GM12801 (cell line): ENCODE data around the gene MACROD2.

Experiments used
- TF ChIP-seq, protein P1 (sequence below): IDR thresholded peaks from one replicate; pipeline ENCODE4 v1.5.1; 2011; ENCODE audit warnings: control low read depth; ENCODE audit not compliant: insufficient read length; ENCODE audit errors: extremely low read depth

The MACROD2 gene

GRCh38 chr20:14956538-14956937 is 961.2 kb downstream of the MACROD2 start:
- TF ChIP-seq, protein P1, sequence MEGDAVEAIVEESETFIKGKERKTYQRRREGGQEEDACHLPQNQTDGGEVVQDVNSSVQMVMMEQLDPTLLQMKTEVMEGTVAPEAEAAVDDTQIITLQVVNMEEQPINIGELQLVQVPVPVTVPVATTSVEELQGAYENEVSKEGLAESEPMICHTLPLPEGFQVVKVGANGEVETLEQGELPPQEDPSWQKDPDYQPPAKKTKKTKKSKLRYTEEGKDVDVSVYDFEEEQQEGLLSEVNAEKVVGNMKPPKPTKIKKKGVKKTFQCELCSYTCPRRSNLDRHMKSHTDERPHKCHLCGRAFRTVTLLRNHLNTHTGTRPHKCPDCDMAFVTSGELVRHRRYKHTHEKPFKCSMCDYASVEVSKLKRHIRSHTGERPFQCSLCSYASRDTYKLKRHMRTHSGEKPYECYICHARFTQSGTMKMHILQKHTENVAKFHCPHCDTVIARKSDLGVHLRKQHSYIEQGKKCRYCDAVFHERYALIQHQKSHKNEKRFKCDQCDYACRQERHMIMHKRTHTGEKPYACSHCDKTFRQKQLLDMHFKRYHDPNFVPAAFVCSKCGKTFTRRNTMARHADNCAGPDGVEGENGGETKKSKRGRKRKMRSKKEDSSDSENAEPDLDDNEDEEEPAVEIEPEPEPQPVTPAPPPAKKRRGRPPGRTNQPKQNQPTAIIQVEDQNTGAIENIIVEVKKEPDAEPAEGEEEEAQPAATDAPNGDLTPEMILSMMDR, result no peak

GRCh38 chr20:14957402-14957801 is 962.1 kb downstream of the MACROD2 start:
- TF ChIP-seq, protein P1, result no peak

- TF ChIP-seq, protein P1, result no peak
These were observed 963.3 kb downstream of the MACROD2 start for GRCh38 chr20:14958626-14959025.

DNA sequence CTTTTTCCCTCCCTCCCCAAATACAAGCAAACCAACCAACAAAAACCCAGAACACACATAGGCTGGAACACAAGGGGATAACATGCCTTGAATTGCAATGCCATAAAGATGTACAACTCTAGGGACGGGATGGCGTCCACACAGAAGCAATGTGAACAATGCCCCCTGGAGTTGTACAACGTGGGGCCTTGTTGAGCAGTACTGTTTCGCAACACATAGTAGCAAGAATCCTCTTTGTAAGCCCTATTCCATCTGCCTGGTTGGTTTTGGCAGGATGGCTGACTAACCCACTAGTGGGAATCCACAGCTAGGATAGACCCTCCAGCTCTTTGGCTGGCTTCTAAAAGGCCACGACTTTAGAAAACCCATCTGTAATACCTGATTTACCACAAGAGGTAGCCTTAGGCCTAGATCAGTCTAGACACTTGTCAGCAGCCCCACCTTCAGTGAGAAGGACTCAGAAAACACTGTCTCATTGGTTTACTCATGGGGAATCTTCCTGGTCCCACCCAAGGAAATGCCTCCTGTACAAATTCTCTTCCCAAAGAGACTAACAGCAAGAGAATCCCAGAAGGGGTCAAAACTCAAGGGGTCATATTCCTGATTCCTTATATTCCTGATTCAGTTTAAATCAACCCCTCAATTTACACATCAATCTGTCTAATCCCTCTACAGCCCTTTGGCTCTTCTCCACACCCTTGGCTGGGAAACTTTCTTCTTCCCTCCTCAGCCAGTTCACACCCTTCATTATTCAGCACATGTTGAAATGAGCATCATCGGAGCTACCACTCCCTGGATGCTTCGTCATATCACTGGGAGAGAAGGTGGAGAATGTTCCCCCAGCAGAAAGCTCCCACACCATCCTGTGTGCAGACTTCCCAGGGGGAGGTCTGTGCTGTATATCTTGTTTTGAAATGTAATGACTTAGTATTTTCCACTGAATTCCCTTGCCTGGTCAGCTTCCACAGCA is 964.5 kb downstream of the MACROD2 start:
- TF ChIP-seq, protein P1, result no peak

DNA sequence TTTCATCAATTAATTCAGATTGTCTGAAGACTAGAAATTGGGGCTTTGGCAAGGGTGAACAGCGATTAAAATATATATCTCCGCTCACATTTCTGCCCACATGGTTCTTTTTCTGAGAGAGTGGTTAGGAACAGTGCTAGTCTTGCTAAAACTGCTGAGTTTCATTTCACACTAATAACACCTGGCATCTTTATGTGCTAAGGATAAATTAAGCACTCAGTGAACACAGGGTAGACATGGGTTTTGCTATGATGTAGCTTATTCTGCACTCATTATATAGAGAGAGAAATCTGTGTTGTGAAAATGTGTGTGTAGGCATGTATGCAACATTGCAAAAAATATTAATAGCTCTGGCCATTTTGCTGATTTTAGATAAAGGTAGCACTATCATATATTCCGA is 965.5 kb downstream of the MACROD2 start:
- TF ChIP-seq, protein P1, result no peak

GRCh38 chr20:14963262-14963663 is 967.9 kb downstream of the MACROD2 start:
- TF ChIP-seq, protein P1, result no peak

DNA sequence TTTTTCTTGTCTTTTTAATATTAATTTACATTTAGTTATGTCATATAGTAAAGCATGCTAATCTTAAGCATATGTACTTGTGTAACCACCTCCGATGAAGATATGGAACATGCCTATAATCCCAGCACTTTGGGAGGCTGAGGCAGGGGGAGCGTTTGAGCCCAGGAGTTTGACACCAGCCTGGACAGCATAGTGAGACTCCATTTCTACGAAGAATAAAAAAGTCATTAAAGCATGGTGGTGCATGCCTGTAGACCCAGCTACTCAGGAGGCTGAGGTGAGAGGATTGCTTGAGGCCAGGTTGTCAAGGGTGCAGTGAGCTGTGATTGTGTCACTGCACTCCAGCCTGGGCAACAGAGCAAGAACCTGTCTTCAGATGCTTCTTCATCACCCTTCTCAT is 970.9 kb downstream of the MACROD2 start:
- TF ChIP-seq, protein P1, result no peak
